H1 (cell line): Measurements from ENCODE around the gene TTC23. TPM values are rescaled to one million over a fixed set of nuclear protein-coding genes. Genes with fewer than 3 reads are reported as not detected.

Source experiments
- BRCA1 ChIP-seq: IDR thresholded peaks from 2 replicates; pipeline ENCODE4 v1.6.1; 2012; ENCODE audit warnings: low read depth, low read length, improper control_type of control experiment
- CHD7 ChIP-seq: fragments of 300-600 bp; sonication (generic); IDR thresholded peaks from 2 replicates; pipeline ENCODE4 v1.7.1; 2012; ENCODE audit warnings: low read length, moderate library complexity, mild to moderate bottlenecking, inconsistent platforms; ENCODE audit not compliant: insufficient replicate concordance
- CREB1 ChIP-seq: IDR thresholded peaks from 2 replicates; pipeline ENCODE4 v1.6.1; 2012; ENCODE audit warnings: inconsistent platforms
- EGR1 ChIP-seq: IDR thresholded peaks from 2 replicates; pipeline ENCODE4 v1.6.1; 2011; ENCODE audit warnings: low read depth, low read length, borderline replicate concordance
- HDAC6 ChIP-seq: IDR thresholded peaks from one replicate; pipeline ENCODE4 v1.7.1; 2012; ENCODE audit warnings: low read depth, mild to moderate bottlenecking, inconsistent platforms, low read length, moderate library complexity
- JUND ChIP-seq: IDR thresholded peaks from 2 replicates; pipeline ENCODE4 v1.6.1; 2011; ENCODE audit warnings: mild to moderate bottlenecking, improper control_type of control experiment, low read length
- PHF8 ChIP-seq: fragments of 200-600 bp; sonication (generic); conservative IDR thresholded peaks from 2 replicates; pipeline ENCODE4 v1.7.1; 2012; ENCODE audit warnings: low read depth, mild to moderate bottlenecking, inconsistent platforms, low read length, moderate library complexity
- POLR2A ChIP-seq, 2 experiments: IDR thresholded peaks; 1 replicate in 1 of 2; 2 replicates in 1 of 2; pipeline ENCODE4 v1.6.1; 2011; ENCODE audit warnings: low read depth in 2 of 2, low read length in 2 of 2, mild to moderate bottlenecking in 2 of 2; ENCODE audit errors: control extremely low read depth in 1 of 2
- POU5F1 ChIP-seq: IDR thresholded peaks from 2 replicates; pipeline ENCODE4 v1.6.1; 2011; ENCODE audit warnings: low read depth, mild to moderate bottlenecking, low read length, moderate library complexity
- SP4 ChIP-seq: IDR thresholded peaks from 2 replicates; pipeline ENCODE4 v1.6.1; 2012; ENCODE audit warnings: low read length, inconsistent platforms
- SRF ChIP-seq: IDR thresholded peaks from 2 replicates; pipeline ENCODE4 v1.6.1; 2011; ENCODE audit warnings: mild to moderate bottlenecking, low read depth, low read length, moderate library complexity
- SUZ12 ChIP-seq: fragments of 200-600 bp; sonication (generic); IDR thresholded peaks from 2 replicates; pipeline ENCODE4 v1.6.1; 2012; ENCODE audit warnings: mild to moderate bottlenecking, inconsistent platforms, low read length, moderate library complexity, mixed read lengths
- TAF1 ChIP-seq: IDR thresholded peaks from 2 replicates; pipeline ENCODE4 v1.6.1; 2011; ENCODE audit warnings: mild to moderate bottlenecking, low read depth, low read length
- polyA plus RNA-seq, 7 experiments: library from polyadenylated mRNA; depleted of rRNA in 3 of 7; stranded (reverse) in 5 of 7; unstranded in 2 of 7; fragments of >200 nt in 5 of 7; fragments of 200-250 nt in 2 of 7; gene quantifications; 1 replicate in 5 of 7; 2 replicates in 1 of 7; 4 replicates in 1 of 7; pipeline versions ENCODE4 v1.2.1 to v1.2.3, GENCODE V29; 2011 to 2013; ENCODE audit warnings: missing spikeins in 2 of 7, mixed read lengths in 2 of 7
- total RNA-seq: library from RNA; stranded (reverse); fragmentation: NEBNext Ultra II Directional; extraction: Animal tissue kit (Norgen Biotek cat#: 25700); gene quantifications from 2 replicates; pipeline ENCODE4 v1.2.1, GENCODE V29; 2021

TTC23 gene
- total and polyA plus RNA-seq, 2 of the 8 experiments (the other 6 are each of a cell fraction or from before 2014, with no cell fraction given) = 4.8 to 23.0 TPM

GRCh38 chr15:99120050-99120777 is 129.2 kb downstream of the TTC23 start (continued):
- TF ChIP-seq CHD7 (no peak), HDAC6 (no peak), CREB1 (no peak), EGR1 (no peak), JUND (no peak), SP4 (no peak), POU5F1 (no peak), SRF (no peak), SUZ12 (no peak), TAF1 (no peak), POLR2A (IDR thresholded peaks at IDR 0.05; ENCODE audit: control extremely low read depth in 1 of 2, low read depth in 2 of 2, low read length in 2 of 2) (no peak), PHF8 (no peak), BRCA1 (no peak)
